Right renal cortex interstitium (tissue), 3 donors: ENCODE results near the gene RBM22. TPM values are rescaled to one million over a fixed set of nuclear protein-coding genes. Genes with fewer than 3 reads are reported as not detected.

Experiments
- DNase-seq, 3 donors: peaks; one replicate each; pipeline ENCODE4 v3.0.0-alpha.2; 2013; ENCODE audit warnings: low read depth in 3 of 3, low spot score in 2 of 3
- polyA plus RNA-seq, 3 donors: library from polyadenylated mRNA; unstranded; fragments of 120-200 nt; gene quantifications; one replicate each; pipeline ENCODE4 v1.2.1, GENCODE V29; 2013; ENCODE audit not compliant: insufficient read length in 3 of 3

RBM22 gene
- polyA plus RNA-seq, 3 donors, result 76.2 to 79.8 (median 79.0) TPM

GRCh38 chr5:150653145-150653761 lies 47.6 kb downstream of the RBM22 start:
- DNase-seq, result no peak

GRCh38 chr5:150651924-150652671 lies 48.8 kb downstream of the RBM22 start:
- DNase-seq, result no peak

- DNase-seq, result no peak
Measured at GRCh38 chr5:150651382-150651781, 49.5 kb downstream of the RBM22 start.

GRCh38 chr5:150650021-150651006 lies 50.5 kb downstream of the RBM22 start:
- DNase-seq, result no peak

- no peak for DNase-seq
Measured at GRCh38 chr5:150649108-150650020, 51.5 kb downstream of the RBM22 start.

GRCh38 chr5:150648294-150649107 lies 52.4 kb downstream of the RBM22 start:
- DNase-seq, result no peak

GRCh38 chr5:150647275-150648251 lies 53.3 kb downstream of the RBM22 start:
- no peak for DNase-seq

- DNase-seq, result peak in 1 of 3 donors; percentile 60
Measured at GRCh38 chr5:150645070-150645700, 55.7 kb downstream of the RBM22 start.

GRCh38 chr5:150644514-150644913 lies 56.3 kb downstream of the RBM22 start:
- DNase-seq, result no peak

GRCh38 chr5:150644058-150644457 lies 56.8 kb downstream of the RBM22 start:
- no peak for DNase-seq

GRCh38 chr5:150642991-150643710 lies 57.7 kb downstream of the RBM22 start:
- DNase-seq, result no peak

- DNase-seq, result peak in 1 of 3 donors; percentile 61
Measured at GRCh38 chr5:150642567-150642927, 58.3 kb downstream of the RBM22 start.

- no peak for DNase-seq
Measured at GRCh38 chr5:150641824-150642566, 58.9 kb downstream of the RBM22 start.

GRCh38 chr5:150641006-150641570 lies 59.8 kb downstream of the RBM22 start:
- no peak for DNase-seq
